ENCODE results near the gene MCRIP2.

GRCh38 chr16:684071-684794 is 42.6 kb downstream of the MCRIP2 start, which contains the start of gene JMJD8:
- TF ChIP-seq CTCF (IDR thresholded peaks at IDR 0.05) (no peak), POLR2A (IDR thresholded peaks at IDR 0.05) (peak; percentile 63)

Data from right lobe of liver (tissue), 4 donors.